ENCODE measurements around the gene LRRC4.

The LRRC4 gene

GRCh38 chr7:128045766-128046165 lies 14.5 kb upstream of the LRRC4 start:
- TF ChIP-seq CTCF (IDR thresholded peaks at IDR 0.05; ENCODE audit: low read depth, low read length) = no peak
- no peak for DNase-seq (ENCODE audit: extremely low read depth, low read depth)

DNA sequence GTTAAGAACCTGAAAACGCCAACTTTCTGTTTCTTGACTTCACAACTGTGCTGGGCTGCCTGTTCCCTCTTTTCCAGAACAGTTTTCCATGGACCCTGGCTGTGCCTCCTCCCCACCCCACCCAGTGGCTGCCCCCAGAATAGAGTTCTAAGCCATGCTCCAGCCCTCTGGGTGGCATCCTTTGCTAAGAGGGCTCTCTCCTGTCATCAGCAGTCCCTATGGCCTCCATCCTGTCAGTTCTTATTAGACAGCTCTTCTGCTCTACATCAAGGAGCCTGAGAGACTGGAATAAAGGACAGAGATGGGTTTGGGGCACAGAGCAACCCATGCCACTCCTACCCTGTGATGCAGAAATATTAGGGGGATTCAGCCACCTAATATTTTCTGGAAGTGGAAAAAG lies 13.9 kb upstream of the LRRC4 start:
- no peak for DNase-seq (ENCODE audit: extremely low read depth, low read depth)
- no peak for TF ChIP-seq CTCF (IDR thresholded peaks at IDR 0.05; ENCODE audit: low read depth, low read length)

DNA sequence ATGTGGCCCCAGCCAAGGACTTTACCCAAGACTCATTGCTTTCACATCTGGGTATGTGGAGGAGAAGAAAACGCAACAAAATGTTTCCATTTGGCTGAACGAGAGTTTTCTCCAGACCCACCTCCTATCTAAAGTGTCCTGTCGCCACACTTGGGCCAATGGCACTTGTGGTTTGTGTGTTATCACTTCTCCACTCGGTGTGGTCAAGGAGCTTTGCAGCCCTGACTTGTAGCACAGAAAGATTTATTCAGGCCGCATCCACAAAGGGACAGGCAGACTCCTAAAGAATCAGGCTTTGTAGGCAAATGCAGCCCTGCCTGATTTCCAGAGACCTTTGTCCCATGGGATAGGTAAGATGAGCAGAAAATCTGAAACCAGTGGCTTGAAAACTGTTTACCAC lies 12.8 kb upstream of the LRRC4 start:
- no peak for TF ChIP-seq CTCF (IDR thresholded peaks at IDR 0.05; ENCODE audit: low read depth, low read length)
- no peak for DNase-seq (ENCODE audit: extremely low read depth, low read depth)

GRCh38 chr7:128042012-128042411 lies 10.8 kb upstream of the LRRC4 start:
- no peak for TF ChIP-seq CTCF (IDR thresholded peaks at IDR 0.05; ENCODE audit: low read depth, low read length)

GRCh38 chr7:128041203-128041602 lies 10.0 kb upstream of the LRRC4 start:
- TF ChIP-seq CTCF (IDR thresholded peaks at IDR 0.05; ENCODE audit: low read depth, low read length) = no peak
- no peak for DNase-seq (ENCODE audit: extremely low read depth, low read depth)

More at GRCh38 chr7:128042012-128042411, 10.8 kb upstream of the LRRC4 start:
- no peak for DNase-seq (ENCODE audit: extremely low read depth, low read depth)

- no peak for TF ChIP-seq CTCF (IDR thresholded peaks at IDR 0.05; ENCODE audit: low read depth, low read length)
- DNase-seq (ENCODE audit: extremely low read depth, low read depth) = no peak
Observed at GRCh38 chr7:128040205-128040604, 9.0 kb upstream of the LRRC4 start.

GRCh38 chr7:128039544-128039953 lies 8.3 kb upstream of the LRRC4 start:
- no peak for DNase-seq (ENCODE audit: extremely low read depth, low read depth)
- no peak for TF ChIP-seq CTCF (IDR thresholded peaks at IDR 0.05; ENCODE audit: low read depth, low read length)
